CD14-positive monocyte (primary cell): ENCODE measurements around the gene CAMKK1. TPM values are rescaled to one million over a fixed set of nuclear protein-coding genes. Genes with fewer than 3 reads are reported as not detected.

Experiments
- DNase-seq, 3 donors: peaks; one replicate each; pipeline ENCODE4 v3.0.0-alpha.2; 2011 to 2022
- H2AFZ ChIP-seq: 2 replicates; pipeline ENCODE4 v1.6.0; 2012; ENCODE audit warnings: mild to moderate bottlenecking, low read depth, low read length, inconsistent platforms; ENCODE audit not compliant: insufficient read depth, poor library complexity, severe bottlenecking
- H3K27ac ChIP-seq, 2 donors: 1 replicate in 1 of 2; 2 replicates in 1 of 2; pipeline ENCODE4 v1.5.1; 2012 to 2013; ENCODE audit warnings: low read length in 2 of 2, control low read depth in 1 of 2, inconsistent platforms in 1 of 2, low read depth in 1 of 2, mild to moderate bottlenecking in 1 of 2
- H3K27me3 ChIP-seq, 2 donors: one replicate each; pipeline versions ENCODE4 v1.6.0 to v1.6.1; 2011 to 2013; ENCODE audit warnings: low read length in 2 of 2; ENCODE audit not compliant: control insufficient read depth in 2 of 2, insufficient read depth in 2 of 2
- H3K36me3 ChIP-seq, 2 donors: replicated peaks in 1 of 2; 1 replicate in 1 of 2; 2 replicates in 1 of 2; pipeline versions ENCODE4 v1.5.1 to v1.6.1; 2012 to 2013; ENCODE audit warnings: low read length in 2 of 2, control low read depth in 1 of 2, inconsistent platforms in 1 of 2, mild to moderate bottlenecking in 1 of 2; ENCODE audit not compliant: insufficient read depth in 2 of 2, control insufficient read depth in 1 of 2
- H3K4me1 ChIP-seq, 2 donors: 1 replicate in 1 of 2; 2 replicates in 1 of 2; pipeline versions ENCODE4 v1.5.1 to v1.6.1; 2012 to 2013; ENCODE audit warnings: low read length in 2 of 2, control low read depth in 1 of 2, inconsistent platforms in 1 of 2, mild to moderate bottlenecking in 1 of 2, moderate library complexity in 1 of 2; ENCODE audit not compliant: insufficient read depth in 2 of 2, control insufficient read depth in 1 of 2
- H3K4me2 ChIP-seq: replicated peaks from 2 replicates; pipeline ENCODE3; 2012; ENCODE audit warnings: low read length, moderate library complexity, mild to moderate bottlenecking; ENCODE audit not compliant: poor library complexity, severe bottlenecking; ENCODE audit errors: extremely low read depth
- H3K4me3 ChIP-seq, 3 experiments: fragments of 200-600 bp in 1 of 3; sonication (generic) in 1 of 3; replicated peaks in 1 of 3; 1 replicate in 2 of 3; 2 replicates in 1 of 3; pipeline ENCODE4 v1.5.1; 2011 to 2013; ENCODE audit warnings: low read length in 3 of 3, mild to moderate bottlenecking in 3 of 3, control low read depth in 2 of 3, low read depth in 2 of 3, inconsistent platforms in 1 of 3, moderate library complexity in 1 of 3
- H3K79me2 ChIP-seq: 2 replicates; pipeline ENCODE4 v1.6.0; 2012; ENCODE audit warnings: mild to moderate bottlenecking, control low read depth, inconsistent platforms, low read length, moderate library complexity; ENCODE audit not compliant: insufficient read depth
- H3K9ac ChIP-seq: 2 replicates; pipeline ENCODE4 v1.6.0; 2017; ENCODE audit warnings: low read length, mild to moderate bottlenecking; ENCODE audit not compliant: insufficient read depth, poor library complexity, severe bottlenecking
- H3K9me3 ChIP-seq, 2 donors: replicated peaks in 1 of 2; 1 replicate in 1 of 2; 2 replicates in 1 of 2; pipeline versions ENCODE4 v1.5.1 to v1.6.1; 2012 to 2013; ENCODE audit warnings: low read length in 2 of 2, control low read depth in 1 of 2; ENCODE audit not compliant: control insufficient read depth in 1 of 2, insufficient read depth in 1 of 2
- H4K20me1 ChIP-seq: 2 replicates; pipeline ENCODE4 v1.6.0; 2012; ENCODE audit warnings: mild to moderate bottlenecking, low read length, control low read depth, moderate library complexity; ENCODE audit not compliant: insufficient read depth
- H3K27ac Mint-ChIP-seq, 7 donors: one replicate each; pipeline ENCODE4 v1.8.0; 2020; ENCODE audit warnings: mild to moderate bottlenecking in 7 of 7, mixed read lengths in 7 of 7, moderate library complexity in 6 of 7, inconsistent platforms in 2 of 7
- H3K27me3 Mint-ChIP-seq, 3 donors: one replicate each; pipeline ENCODE4 v1.8.0; 2021 to 2022; ENCODE audit warnings: low read depth in 3 of 3, mild to moderate bottlenecking in 3 of 3, mixed read lengths in 3 of 3, moderate library complexity in 3 of 3, inconsistent platforms in 1 of 3
- H3K36me3 Mint-ChIP-seq, 2 donors: one replicate each; pipeline ENCODE4 v1.8.0; 2020; ENCODE audit warnings: mixed read lengths in 2 of 2, inconsistent platforms in 1 of 2, mild to moderate bottlenecking in 1 of 2
- H3K4me1 Mint-ChIP-seq: one replicate; pipeline ENCODE4 v1.8.0; 2020; ENCODE audit warnings: mild to moderate bottlenecking, mixed read lengths
- H3K4me3 Mint-ChIP-seq, 2 donors: one replicate each; pipeline ENCODE4 v1.8.0; 2020; ENCODE audit warnings: mild to moderate bottlenecking in 2 of 2, mixed read lengths in 2 of 2, moderate library complexity in 1 of 2
- H3K9me3 Mint-ChIP-seq, 7 donors: one replicate each; pipeline ENCODE4 v1.8.0; 2020 to 2022; ENCODE audit warnings: mixed read lengths in 7 of 7, mild to moderate bottlenecking in 6 of 7, moderate library complexity in 6 of 7, inconsistent platforms in 2 of 7
- CTCF ChIP-seq: fragments of 200-600 bp; IDR thresholded peaks from one replicate; pipeline ENCODE4 v1.8.0; 2022; ENCODE audit warnings: antibody characterized with exemption, mild to moderate bottlenecking
- WGBS: methylation state at CpG from one replicate; pipeline ENCODE4 v1.1.5; 2013; ENCODE audit warnings: missing lambda C conversion rate; ENCODE audit not compliant: insufficient coverage; 5-methylcytosine and 5-hydroxymethylcytosine counted together
- intact Hi-C, 2 donors: fragments of 100-400 bp; cut with micrococcal nuclease; formaldehyde crosslinking; loops; one replicate each; pipeline versions ENCODE4 v1.15.0 to v1.15.1; 2023
- polyA plus RNA-seq, 3 donors: library from polyadenylated mRNA; depleted of rRNA in 1 of 3; unstranded in 2 of 3; stranded (reverse) in 1 of 3; fragments of 300-500 nt in 2 of 3; fragments of >200 nt in 1 of 3; fragmentation: Illumina TruSeq in 2 of 3; gene quantifications; 1 replicate in 2 of 3; 2 replicates in 1 of 3; pipeline ENCODE4 v1.2.3, GENCODE V29; 2012 to 2021

CAMKK1 gene
- polyA plus RNA-seq, 3 donors: 0.74 to 24.1 (median 1.5) TPM

- DNase-seq: no peak
- Mint-ChIP-seq H3K36me3 (peaks cover 29 to 43% of the 10 kb centered on the region in 2 donors), H3K9me3 (peaks cover 0 to 2% (median 0%) of the 10 kb centered on the region in 7 donors), H3K4me1 (peaks cover 38% of the 10 kb centered on the region), H3K4me3 (no peak overlapping the region), H3K27ac (peak overlapping the region in 1 of 7 donors; percentile 97), H3K27me3 (peaks cover 1 to 7% (median 1%) of the 10 kb centered on the region in 3 donors)
- H3K9me3 ChIP-seq: no peaks in the 10 kb centered on the region
- intact Hi-C loops: no loop called here
- WGBS: 93% methylated on average over 14 of the region's 14 CpGs
- H3K9ac ChIP-seq: no peak overlapping the region
- H3K4me1 ChIP-seq: peaks cover 41 to 51% of the 10 kb centered on the region in 2 donors
- no peak for TF ChIP-seq CTCF
- no peaks in the 10 kb centered on the region for H3K79me2 ChIP-seq
- H3K4me2 ChIP-seq: no peak overlapping the region
- H3K36me3 ChIP-seq: peaks cover 11 to 17% of the 10 kb centered on the region in 2 donors
- no peaks in the 10 kb centered on the region for H4K20me1 ChIP-seq
- H3K27ac ChIP-seq: no peak overlapping the region
- H3K27me3 ChIP-seq: no peaks in the 10 kb centered on the region
- no peak overlapping the region for H3K4me3 ChIP-seq
- H2AFZ ChIP-seq: no peak overlapping the region
Measured at GRCh38 chr17:3885271-3885670, 7.6 kb downstream of the CAMKK1 start.

GRCh38 chr17:3884188-3884587 is 8.7 kb downstream of the CAMKK1 start:
- no peaks in the 10 kb centered on the region for H3K9me3 ChIP-seq
- no peaks in the 10 kb centered on the region for H4K20me1 ChIP-seq
- H3K27ac ChIP-seq: no peak overlapping the region
- intact Hi-C loops: no loop called here
- no peaks in the 10 kb centered on the region for H3K79me2 ChIP-seq
- TF ChIP-seq CTCF: no peak
- no peak overlapping the region for H3K9ac ChIP-seq
- no peak for DNase-seq
- no peak overlapping the region for H3K4me2 ChIP-seq
- H3K4me1 ChIP-seq: peaks cover 34 to 40% of the 10 kb centered on the region in 2 donors
- H3K4me3 ChIP-seq: no peak overlapping the region
- Mint-ChIP-seq H3K36me3 (peaks cover 36 to 48% of the 10 kb centered on the region in 2 donors), H3K4me1 (peaks cover 31% of the 10 kb centered on the region), H3K9me3 (peaks cover 0 to 2% (median 0%) of the 10 kb centered on the region in 7 donors), H3K27me3 (peaks cover 0 to 5% (median 1%) of the 10 kb centered on the region in 3 donors), H3K27ac (no peak overlapping the region), H3K4me3 (no peak overlapping the region)
- H2AFZ ChIP-seq: no peak overlapping the region
- peaks cover 14 to 17% of the 10 kb centered on the region in 2 donors for H3K36me3 ChIP-seq
- no peaks in the 10 kb centered on the region for H3K27me3 ChIP-seq
- WGBS: 91% methylated on average over 7 of the region's 12 CpGs
